Glutamatergic neuron (in vitro differentiated cells): ENCODE data around the gene FAM236B. TPM values are rescaled to one million over a fixed set of nuclear protein-coding genes. Genes with fewer than 3 reads are reported as not detected.
"Not testable (repeated sequence)": the region's sequence is repeated elsewhere in the genome, so short reads cannot be mapped to it uniquely, and the experiment has no call there.

Source experiments
- DNase-seq: peaks from one replicate; pipeline ENCODE4 v3.0.0; 2022
- H3K27ac Mint-ChIP-seq: one replicate; pipeline ENCODE4 v1.8.0; 2020; ENCODE audit warnings: mild to moderate bottlenecking, mixed read lengths, inconsistent platforms; ENCODE audit not compliant: unreplicated experiment
- H3K27me3 Mint-ChIP-seq: one replicate; pipeline ENCODE4 v1.8.0; 2020; ENCODE audit warnings: mild to moderate bottlenecking, moderate library complexity, mixed read lengths, inconsistent platforms; ENCODE audit not compliant: unreplicated experiment
- H3K36me3 Mint-ChIP-seq: one replicate; pipeline ENCODE4 v1.8.0; 2020; ENCODE audit warnings: mild to moderate bottlenecking, mixed read lengths, inconsistent platforms; ENCODE audit not compliant: unreplicated experiment
- H3K4me1 Mint-ChIP-seq: one replicate; pipeline ENCODE4 v1.8.0; 2020; ENCODE audit warnings: mild to moderate bottlenecking, low read depth, mixed read lengths, inconsistent platforms; ENCODE audit not compliant: unreplicated experiment
- H3K4me3 Mint-ChIP-seq: one replicate; pipeline ENCODE4 v1.8.0; 2020; ENCODE audit warnings: mild to moderate bottlenecking, mixed read lengths, inconsistent platforms; ENCODE audit not compliant: unreplicated experiment
- H3K9me3 Mint-ChIP-seq: one replicate; pipeline ENCODE4 v1.8.0; 2020; ENCODE audit warnings: mild to moderate bottlenecking, moderate library complexity, mixed read lengths, inconsistent platforms; ENCODE audit not compliant: unreplicated experiment
- CTCF ChIP-seq: fragments of 200-600 bp; sonication (generic); IDR thresholded peaks from one replicate; pipeline ENCODE4 v1.5.0; 2021; ENCODE audit not compliant: partially characterized antibody, unreplicated experiment
- total RNA-seq: library from RNA; stranded (reverse); fragmentation: NEBNext Ultra II Directional; extraction: Animal tissue kit (Norgen Biotek cat#: 25700); gene quantifications from one replicate; pipeline ENCODE4 v1.2.1, GENCODE V29; 2021; ENCODE audit not compliant: unreplicated experiment

Gene FAM236B
- total RNA-seq, 1 donor from 2014 or later, result not detected

GRCh38 chrX:72745546-72745945 is 36.9 kb downstream of the FAM236B start:
- not testable (repeated sequence) for H3K4me1 Mint-ChIP-seq, H3K4me3 Mint-ChIP-seq, H3K9me3 Mint-ChIP-seq, H3K36me3 Mint-ChIP-seq, H3K27me3 Mint-ChIP-seq, DNase-seq, H3K27ac Mint-ChIP-seq

GRCh38 chrX:72735561-72735960 is 46.9 kb downstream of the FAM236B start:
- Mint-ChIP-seq H3K27me3 (no peaks in the 10 kb centered on the region), H3K36me3 (peaks cover 10% of the 10 kb centered on the region), H3K27ac (no peak overlapping the region), H3K4me1 (peaks cover 7% of the 10 kb centered on the region), H3K4me3 (no peak overlapping the region), H3K9me3 (peaks cover 1% of the 10 kb centered on the region)
- TF ChIP-seq CTCF, result no peak
- no peak for DNase-seq

- not testable (repeated sequence) for H3K4me1 Mint-ChIP-seq, H3K9me3 Mint-ChIP-seq, H3K4me3 Mint-ChIP-seq, H3K27me3 Mint-ChIP-seq, DNase-seq, H3K27ac Mint-ChIP-seq
- peaks cover 10% of the 10 kb centered on the region for H3K36me3 Mint-ChIP-seq
These were observed 48.8 kb downstream of the FAM236B start for GRCh38 chrX:72733636-72734035.

Other genes starting within 250 kb of the FAM236B start
- 49.0 TPM for gene HDAC8, start 209.8 kb downstream of the FAM236B start, total RNA-seq
- 3.1 TPM for gene PHKA1, start 68.4 kb downstream of the FAM236B start, total RNA-seq
- gene DMRTC1B, start 5.8 kb downstream of the FAM236B start, total RNA-seq, result 1.8 TPM
- not detected for gene FAM236D, start 25.6 kb upstream of the FAM236B start, total RNA-seq
- not detected for gene FAM236C, start 130.0 kb upstream of the FAM236B start, total RNA-seq
- not detected for gene FAM236A, start 155.5 kb upstream of the FAM236B start, total RNA-seq
- 1.4 TPM for gene DMRTC1, start 161.2 kb upstream of the FAM236B start, total RNA-seq
- gene PABPC1L2B, start 220.3 kb upstream of the FAM236B start, total RNA-seq, result 1.5 TPM